Embryonic facial prominence (tissue), 1 donor: Measurements from ENCODE around the gene MKNK2.
"Not testable (repeated sequence)": the region's sequence is repeated elsewhere in the genome, so short reads cannot be mapped to it uniquely, and the experiment has no call there.

Source experiments
- DNase-seq: peaks from one replicate; pipeline ENCODE4 v3.0.0-alpha.2; 2016; ENCODE audit errors: extremely low spot score

The MKNK2 gene

GRCh38 chr19:2044709-2045500, 6.1 kb downstream of the MKNK2 start:
- DNase-seq: no peak

GRCh38 chr19:2043961-2044708, 6.9 kb downstream of the MKNK2 start:
- no peak for DNase-seq

DNA sequence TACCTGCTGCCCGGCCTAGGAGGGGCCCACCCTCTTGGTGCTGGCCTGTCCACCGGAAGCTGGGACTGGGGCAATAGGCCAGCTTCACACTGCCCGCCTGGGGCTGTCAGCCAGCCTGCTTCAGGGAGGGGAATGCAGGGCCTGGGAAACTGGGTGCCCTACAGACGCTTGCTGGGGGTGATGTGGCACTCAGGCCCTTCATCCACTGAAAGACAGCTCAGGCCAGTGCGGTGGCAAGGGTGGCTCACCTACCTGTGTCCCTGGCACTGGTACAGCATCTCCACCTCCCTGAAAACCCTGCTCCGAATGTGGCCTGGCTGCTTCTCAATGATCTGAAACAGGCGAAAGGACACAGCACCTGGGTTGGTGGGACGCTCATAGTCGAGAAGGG, 7.8 kb downstream of the MKNK2 start:
- no peak for DNase-seq

- no peak for DNase-seq
Observed at GRCh38 chr19:2042485-2043250, 8.4 kb downstream of the MKNK2 start.

GRCh38 chr19:2041683-2042484, 9.2 kb downstream of the MKNK2 start:
- peak; percentile 87 for DNase-seq

- DNase-seq: no peak
Observed at GRCh38 chr19:2041433-2041682, 9.7 kb downstream of the MKNK2 start.

GRCh38 chr19:2040647-2041432, 10.2 kb downstream of the MKNK2 start:
- DNase-seq: no peak

GRCh38 chr19:2039959-2040646, 10.9 kb downstream of the MKNK2 start:
- DNase-seq: no peak

- DNase-seq: no peak
Observed at GRCh38 chr19:2039089-2039958, 11.7 kb downstream of the MKNK2 start.

DNA sequence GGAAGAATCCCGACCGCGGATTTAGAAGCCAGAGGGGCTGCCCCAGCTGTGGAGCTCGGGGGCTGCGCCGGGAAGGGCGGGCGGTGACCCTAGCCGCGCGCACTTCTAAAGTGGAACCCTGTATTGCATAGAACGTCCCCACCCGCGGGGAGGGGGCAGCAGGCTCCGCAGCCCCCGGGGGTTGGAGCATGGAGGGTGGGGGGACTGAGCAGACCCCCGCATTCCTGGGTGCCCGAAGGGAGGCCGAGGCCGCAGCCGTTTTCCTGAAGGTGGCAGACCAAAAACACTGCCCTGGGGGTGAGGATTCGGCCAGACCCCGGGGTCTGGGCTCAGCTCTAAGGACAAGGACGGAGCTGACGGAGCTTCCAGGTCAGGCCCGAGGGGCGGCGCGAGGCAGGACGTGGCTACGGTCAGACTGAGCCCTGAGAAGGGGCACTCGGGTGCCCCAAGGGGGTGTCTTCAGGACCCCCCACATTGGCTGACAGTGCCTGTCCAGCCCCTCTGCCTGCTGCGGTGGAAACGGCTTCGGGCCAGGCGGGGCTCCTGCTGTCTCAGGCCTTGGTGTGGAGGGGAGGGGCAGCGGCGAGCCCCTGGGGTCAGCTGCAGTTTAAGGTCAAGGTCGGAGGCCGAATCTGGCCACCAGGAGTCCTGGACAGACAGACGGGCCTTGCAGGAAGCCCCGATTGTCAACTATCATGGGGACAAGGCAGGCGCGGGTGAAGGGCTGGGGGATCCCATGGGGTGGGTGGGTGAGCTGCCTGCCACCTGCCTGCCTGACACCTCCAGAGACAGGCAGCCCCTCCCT, 12.6 kb downstream of the MKNK2 start:
- no peak for DNase-seq

GRCh38 chr19:2037651-2038255, 13.3 kb downstream of the MKNK2 start:
- DNase-seq: no peak

DNA sequence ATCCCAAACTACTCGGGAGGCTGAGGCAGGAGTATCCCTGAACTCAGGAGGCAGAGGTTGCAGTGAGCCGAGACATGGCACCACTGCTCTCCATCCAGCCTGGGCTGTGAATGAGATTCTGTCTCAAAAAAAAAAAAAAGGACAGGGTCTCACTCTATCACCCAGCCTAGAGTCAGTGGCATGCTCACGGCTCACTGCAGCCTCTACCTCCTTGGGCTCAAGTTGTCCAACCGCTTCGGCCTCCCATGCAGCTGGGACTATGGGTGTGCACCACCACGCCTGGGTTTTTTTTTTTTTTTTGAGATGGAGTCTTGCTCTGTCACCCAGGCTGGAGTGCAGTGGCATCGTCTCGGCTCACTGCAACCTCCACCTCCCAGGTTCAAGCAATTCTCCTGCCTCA, 14.6 kb downstream of the MKNK2 start:
- no peak for DNase-seq

DNA sequence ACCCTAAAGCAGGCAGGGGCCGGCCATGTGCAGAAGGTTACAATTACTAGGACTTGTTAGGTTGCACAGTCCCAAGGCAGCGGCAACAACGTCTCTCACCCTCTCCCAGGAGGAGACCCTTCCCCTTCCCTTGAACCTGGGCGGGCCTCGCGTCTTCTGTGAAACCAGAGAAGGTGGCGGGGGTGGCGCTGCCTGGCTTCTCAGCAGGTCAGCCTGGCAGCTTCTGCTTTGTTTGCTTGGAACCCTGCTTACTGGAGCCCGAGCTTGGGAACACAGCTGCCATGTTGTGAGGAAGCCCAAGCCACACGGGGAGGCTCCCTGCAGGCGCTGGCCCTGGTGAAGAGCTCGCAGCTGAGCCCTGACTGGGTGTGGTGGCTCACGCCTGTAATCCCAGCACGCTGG, 15.5 kb downstream of the MKNK2 start:
- DNase-seq: no peak

DNA sequence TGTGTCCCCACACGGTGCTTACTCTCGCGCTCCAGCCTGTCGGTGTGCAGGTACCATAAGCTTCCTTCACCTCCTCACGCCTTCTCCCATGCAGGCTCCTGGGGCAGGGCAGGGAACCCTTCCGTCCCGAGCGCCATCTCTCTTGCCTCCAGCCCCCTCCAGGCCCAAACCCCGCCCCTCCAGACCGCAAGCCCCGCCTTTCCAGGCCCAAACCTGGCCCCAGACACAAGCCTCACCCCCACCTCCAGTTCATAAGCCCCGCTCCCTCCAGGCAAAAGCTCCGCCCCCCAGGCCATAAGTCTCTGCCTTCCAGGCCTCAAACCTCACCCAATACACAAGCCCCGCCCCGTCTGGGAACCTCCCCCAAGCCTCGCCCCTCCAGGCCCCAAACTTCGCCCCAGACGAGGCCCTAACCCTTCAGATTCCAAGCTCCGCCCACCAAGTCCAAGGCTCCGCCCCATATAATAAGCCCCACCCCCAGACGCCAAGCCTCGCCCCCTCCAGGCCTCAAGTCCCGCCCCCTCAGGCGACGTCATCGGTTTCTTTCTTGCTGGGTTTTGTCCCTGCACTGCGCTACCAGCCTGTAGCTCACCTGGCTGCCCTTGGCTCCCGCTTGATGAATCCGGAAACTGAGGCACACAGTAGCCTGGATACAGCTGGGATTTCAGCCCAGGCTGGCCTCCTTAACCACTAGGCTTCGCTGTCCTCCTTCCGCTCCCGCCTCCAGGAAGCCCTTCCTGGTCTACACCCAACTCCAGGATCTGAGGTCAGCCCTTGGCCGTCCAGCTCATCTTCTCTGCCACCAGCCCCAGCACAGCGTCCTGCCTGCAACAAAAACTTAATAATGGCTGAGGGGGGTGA, 16.1 kb downstream of the MKNK2 start:
- no peak for DNase-seq

- DNase-seq: not testable (repeated sequence)
Observed at GRCh38 chr19:2034253-2034652, 16.8 kb downstream of the MKNK2 start.

DNA sequence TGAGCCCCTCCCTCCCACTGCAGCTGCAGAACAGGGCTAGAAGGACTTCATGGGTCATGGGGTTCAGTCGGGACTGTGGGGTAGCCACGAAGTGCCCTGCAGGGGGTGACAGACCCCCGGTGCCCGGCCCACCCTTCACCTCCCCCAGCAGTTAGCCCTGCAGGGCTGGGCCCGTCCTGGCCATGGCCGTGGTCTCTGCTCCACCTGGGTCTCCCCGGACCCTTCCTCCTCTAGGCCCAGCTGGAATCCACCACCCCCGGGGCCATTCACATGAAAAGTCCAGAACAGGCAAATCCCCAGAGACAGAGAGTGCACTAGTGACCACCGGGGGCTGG, 17.3 kb downstream of the MKNK2 start:
- no peak for DNase-seq

- DNase-seq: no peak
Observed at GRCh38 chr19:2033115-2033824, 17.8 kb downstream of the MKNK2 start.
